Amniotic stem cell (primary cell): ENCODE measurements around the gene CACNG4.

Experiments
- DNase-seq: peaks from one replicate; lab custom pipeline; 2025; lab: John Stamatoyannopoulos, UW

The CACNG4 gene

GRCh38 chr17:67066717-67067116 is 102.2 kb downstream of the CACNG4 start:
- no peak for DNase-seq

DNA sequence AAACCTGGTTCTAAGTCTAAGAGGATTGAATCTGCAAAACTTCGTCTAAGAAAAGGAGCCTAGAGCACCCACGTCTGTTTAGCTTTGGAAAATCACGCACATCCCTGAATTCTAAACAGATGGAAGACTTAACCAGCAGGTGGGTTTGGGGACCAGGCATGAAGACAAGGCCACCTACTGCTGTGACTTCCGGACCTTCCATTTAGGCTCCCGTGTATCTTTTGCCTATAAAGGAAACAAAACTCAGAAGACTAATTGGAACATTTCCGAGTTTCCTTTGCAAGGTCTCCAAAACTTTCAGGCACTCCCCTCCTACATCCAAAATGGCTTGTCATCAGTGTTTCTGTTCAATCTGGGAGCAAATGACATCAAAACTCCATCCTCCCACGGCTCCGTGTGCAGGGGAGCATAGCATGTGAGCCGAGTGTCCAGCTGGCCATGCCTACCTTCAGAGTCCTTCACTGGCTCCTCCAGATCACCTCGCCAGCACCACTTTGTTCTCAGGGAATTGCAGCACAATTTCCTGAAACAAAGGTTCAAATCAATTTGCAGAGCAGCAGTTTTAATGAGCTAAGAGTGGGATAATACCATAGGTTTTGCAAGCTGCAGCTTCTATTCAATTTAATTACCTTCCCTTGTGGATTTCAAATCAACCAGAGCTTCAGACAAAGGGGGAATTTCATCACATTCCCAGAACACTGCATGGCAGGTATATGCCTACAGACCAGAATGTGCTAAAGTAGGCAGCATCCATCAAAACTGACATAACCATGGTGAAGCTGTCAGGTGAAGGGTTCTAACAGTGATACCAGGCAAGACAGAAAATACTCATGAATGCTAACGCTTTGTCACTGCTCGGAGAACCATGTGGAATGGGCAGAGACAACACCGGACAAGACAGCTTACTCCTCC is 103.3 kb downstream of the CACNG4 start:
- no peak for DNase-seq

- DNase-seq, result no peak
These were observed 104.5 kb downstream of the CACNG4 start for GRCh38 chr17:67068999-67069398.

DNA sequence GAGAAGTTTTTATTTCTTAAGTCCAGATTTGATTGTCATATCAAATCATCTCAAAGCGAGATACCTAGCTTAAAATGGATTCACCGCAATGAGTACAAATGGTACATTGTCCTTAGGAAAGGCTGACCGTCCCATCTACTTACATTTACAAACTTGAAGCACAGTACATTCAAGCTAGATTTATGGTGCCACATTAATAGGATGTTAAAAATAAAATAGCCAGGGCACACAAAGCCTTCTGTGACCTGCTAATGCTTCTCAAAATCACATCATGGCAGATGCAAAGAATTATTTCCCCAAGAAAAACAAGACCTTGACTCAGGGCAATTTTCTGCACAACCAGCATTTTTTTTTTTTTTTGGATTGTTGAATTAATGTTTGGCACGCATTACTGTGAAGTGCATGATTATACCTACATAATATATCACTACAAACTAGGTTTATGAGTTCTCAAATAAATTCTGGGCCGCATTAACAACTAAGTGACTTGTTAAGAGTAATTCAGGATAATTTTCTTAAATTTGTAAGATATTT is 105.2 kb downstream of the CACNG4 start:
- DNase-seq, result no peak

DNA sequence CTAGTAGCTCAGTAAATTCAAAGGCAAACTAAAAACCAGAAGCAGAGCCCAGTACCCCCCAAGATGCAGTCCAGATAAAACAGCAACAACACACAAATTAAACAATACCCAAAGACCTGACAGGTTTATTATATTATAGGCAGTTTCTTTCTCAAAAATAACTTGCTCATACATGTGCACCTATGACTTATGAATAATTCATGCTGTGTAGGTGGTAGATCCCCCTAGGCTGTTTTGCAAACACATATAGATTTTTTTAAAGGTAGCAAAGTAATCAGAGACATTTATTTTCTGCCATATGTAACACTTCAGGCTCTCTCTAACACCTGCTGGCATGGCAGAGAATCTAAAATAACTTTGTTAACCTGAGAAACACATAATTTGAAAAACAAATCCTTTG is 107.1 kb downstream of the CACNG4 start:
- no peak for DNase-seq

- no peak for DNase-seq
These were observed 108.4 kb downstream of the CACNG4 start for GRCh38 chr17:67072885-67073284.

DNA sequence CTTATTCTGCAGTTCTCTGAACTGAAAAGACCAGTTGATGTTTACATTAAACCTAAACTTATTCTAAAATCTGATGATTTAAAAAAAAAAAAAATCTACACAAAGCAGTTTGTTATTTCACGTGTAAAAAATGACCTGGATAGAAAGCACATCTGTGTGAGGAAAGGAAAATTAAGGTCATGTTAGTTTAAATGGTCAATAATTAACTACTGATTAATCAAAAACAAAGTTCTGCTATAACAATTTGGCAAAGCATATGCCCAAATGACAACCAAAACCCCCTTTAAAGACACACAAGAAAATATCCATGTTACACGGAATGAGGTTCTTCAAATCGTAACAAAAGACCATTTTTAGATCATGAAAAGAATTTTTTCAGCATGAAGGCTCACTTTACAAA is 110.3 kb downstream of the CACNG4 start:
- DNase-seq, result no peak

DNA sequence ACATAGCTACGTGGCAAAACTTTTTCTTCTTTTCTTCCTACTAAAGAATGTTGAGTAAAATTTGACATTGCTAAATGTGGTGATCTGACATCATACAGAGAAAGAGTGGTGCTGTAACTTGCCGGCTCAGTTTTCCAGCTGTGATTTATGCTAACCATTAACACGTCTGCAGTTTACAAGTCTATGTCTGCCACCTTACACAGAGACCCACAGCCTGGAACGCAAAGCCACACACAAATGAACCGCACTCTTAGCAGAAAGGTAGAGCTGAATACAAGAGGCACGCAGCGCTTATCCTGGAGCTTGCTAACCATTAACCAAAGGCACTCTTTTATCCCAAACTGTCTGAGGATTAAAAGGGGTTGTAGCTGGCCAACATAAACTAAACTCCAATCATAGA is 111.8 kb downstream of the CACNG4 start:
- no peak for DNase-seq

- no peak for DNase-seq
These were observed 113.8 kb downstream of the CACNG4 start for GRCh38 chr17:67078292-67078691.

DNA sequence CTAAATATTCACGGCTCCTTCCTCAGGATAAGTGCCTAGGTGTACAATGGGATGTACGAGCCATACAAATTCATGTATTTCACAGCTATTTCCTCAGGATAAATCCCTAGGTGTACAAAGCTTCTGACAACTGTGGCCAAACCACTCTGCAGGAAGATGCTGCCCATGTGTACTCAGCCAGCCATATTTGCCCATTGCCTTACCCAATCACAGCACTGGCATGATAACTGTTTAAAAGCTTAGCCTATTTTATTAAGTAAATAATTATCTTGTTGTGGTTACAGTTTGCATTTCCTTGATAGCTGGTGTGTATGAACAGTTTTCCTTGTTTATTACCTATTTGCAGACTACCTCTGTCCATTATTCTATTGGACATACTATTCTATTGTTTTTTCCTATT is 115.0 kb downstream of the CACNG4 start:
- DNase-seq, result no peak

DNA sequence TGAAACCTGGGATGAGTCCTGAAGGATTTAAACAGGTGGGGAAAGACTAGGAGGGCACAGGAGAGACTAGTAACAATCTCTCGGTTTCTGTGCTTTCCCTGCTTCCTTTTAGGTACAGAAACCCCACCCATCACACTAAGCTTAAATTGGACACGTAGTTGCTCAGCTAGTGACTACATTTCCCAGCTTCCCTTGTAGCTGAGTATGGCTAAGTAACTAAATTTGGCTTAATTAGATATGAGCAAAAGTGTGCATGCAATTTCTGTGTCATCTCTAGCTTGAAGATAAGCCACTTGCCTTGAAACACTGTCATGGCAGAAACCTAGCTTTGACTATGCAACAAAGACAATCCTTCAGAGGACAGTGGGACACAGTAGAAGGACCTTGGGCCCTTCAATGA is 116.3 kb downstream of the CACNG4 start:
- DNase-seq, result no peak

DNA sequence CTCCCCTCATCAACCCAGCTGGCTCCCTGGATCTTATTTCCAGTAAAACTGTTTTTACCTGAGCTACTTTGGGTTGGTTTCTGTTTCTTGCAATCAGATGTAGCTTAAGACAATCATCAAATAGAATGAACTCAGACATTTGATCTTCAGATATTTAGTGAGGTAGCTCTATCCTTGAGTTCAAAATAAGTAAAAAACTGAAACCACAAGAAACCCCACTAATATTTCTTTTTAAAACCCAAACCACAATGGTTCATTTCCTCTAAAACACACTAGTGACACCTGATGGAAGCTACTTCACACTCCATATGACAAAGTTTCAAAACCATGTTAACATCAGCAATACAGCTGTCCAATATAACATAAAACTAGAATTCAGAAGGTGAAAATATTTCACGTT is 117.6 kb downstream of the CACNG4 start:
- DNase-seq, result no peak
